Measurements from ENCODE around the gene E2F2. TPM values are rescaled to one million over a fixed set of nuclear protein-coding genes. Genes with fewer than 3 reads are reported as not detected.

Gene E2F2
- total RNA-seq, 1 experiment from 2014 or later = 5.1 TPM

GRCh38 chr1:23565776-23566175 is 34.7 kb upstream of the E2F2 start:
- Mint-ChIP-seq H3K27me3 (ENCODE audit: low read depth) (peaks cover 21% of the 10 kb centered on the region), H3K27ac (peak overlapping the region in 1 of 3 experiments; percentile 50; a peak in 1 of 7 replicates), H3K9me3 (peaks cover 0 to 2% of the 10 kb centered on the region in 2 experiments; a peak in 1 of 5 replicates), H3K36me3 (ENCODE audit: insufficient read depth in 1 of 3, low read depth in 3 of 3) (peaks cover 0 to 3% (median 0%) of the 10 kb centered on the region in 3 experiments; a peak in 1 of 7 replicates), H3K4me1 (peaks cover 70 to 75% of the 10 kb centered on the region in 2 experiments), H3K4me3 (no peak overlapping the region; a peak in 1 of 5 replicates)
- H2BK20ac ChIP-seq (ENCODE audit: low read depth, low read length, poor library complexity, severe bottlenecking) = no peak overlapping the region
- H3K14ac ChIP-seq (ENCODE audit: insufficient read depth, low read length) = no peak overlapping the region
- H3K56ac ChIP-seq (ENCODE audit: insufficient read length, low read depth, low read length) = no peak overlapping the region
- no peak overlapping the region for H2AK5ac ChIP-seq (ENCODE audit: insufficient read length, low read length)
- no peaks in the 10 kb centered on the region for H3K9me3 ChIP-seq (ENCODE audit: control insufficient read depth, low read depth, low read length)
- WGBS (ENCODE audit: extremely low coverage, insufficient read length, low lambda C conversion rate) = no CpG with 5 or more reads among the region's 3 CpGs
- H3K27ac ChIP-seq (ENCODE audit: insufficient read length, low read depth, low read length) = no peak overlapping the region
- no peak overlapping the region for H3K9ac ChIP-seq (ENCODE audit: extremely low read depth, insufficient read length, low read length)
- no peak overlapping the region for H3T11ph ChIP-seq (ENCODE audit: low read length)
- DNase-seq = no peak
- no peak overlapping the region for H2BK120ac ChIP-seq (ENCODE audit: low read depth, low read length, poor library complexity, severe bottlenecking)
- no peak overlapping the region for H3K23ac ChIP-seq (ENCODE audit: insufficient read length, low read depth, low read length)
- H3K4me2 ChIP-seq (ENCODE audit: insufficient read depth, insufficient read length, low read length) = no peak overlapping the region
- H2BK12ac ChIP-seq (ENCODE audit: insufficient read length, low read depth, low read length) = no peak overlapping the region
- no peak overlapping the region for H4K91ac ChIP-seq (ENCODE audit: insufficient read length, low read depth, low read length)
- H3K27me3 ChIP-seq (ENCODE audit: insufficient read depth, low read length) = no peaks in the 10 kb centered on the region
- no peak overlapping the region for H2BK15ac ChIP-seq (ENCODE audit: low read depth, low read length)
- TF ChIP-seq, protein P1, sequence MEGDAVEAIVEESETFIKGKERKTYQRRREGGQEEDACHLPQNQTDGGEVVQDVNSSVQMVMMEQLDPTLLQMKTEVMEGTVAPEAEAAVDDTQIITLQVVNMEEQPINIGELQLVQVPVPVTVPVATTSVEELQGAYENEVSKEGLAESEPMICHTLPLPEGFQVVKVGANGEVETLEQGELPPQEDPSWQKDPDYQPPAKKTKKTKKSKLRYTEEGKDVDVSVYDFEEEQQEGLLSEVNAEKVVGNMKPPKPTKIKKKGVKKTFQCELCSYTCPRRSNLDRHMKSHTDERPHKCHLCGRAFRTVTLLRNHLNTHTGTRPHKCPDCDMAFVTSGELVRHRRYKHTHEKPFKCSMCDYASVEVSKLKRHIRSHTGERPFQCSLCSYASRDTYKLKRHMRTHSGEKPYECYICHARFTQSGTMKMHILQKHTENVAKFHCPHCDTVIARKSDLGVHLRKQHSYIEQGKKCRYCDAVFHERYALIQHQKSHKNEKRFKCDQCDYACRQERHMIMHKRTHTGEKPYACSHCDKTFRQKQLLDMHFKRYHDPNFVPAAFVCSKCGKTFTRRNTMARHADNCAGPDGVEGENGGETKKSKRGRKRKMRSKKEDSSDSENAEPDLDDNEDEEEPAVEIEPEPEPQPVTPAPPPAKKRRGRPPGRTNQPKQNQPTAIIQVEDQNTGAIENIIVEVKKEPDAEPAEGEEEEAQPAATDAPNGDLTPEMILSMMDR (conservative IDR thresholded peaks at IDR 0.05) = no peak
- H2BK5ac ChIP-seq (ENCODE audit: insufficient read length, low read length) = no peak overlapping the region
- peaks cover 9% of the 10 kb centered on the region; the same call in 1 of the 2 replicates for H3K4me1 ChIP-seq (ENCODE audit: insufficient read depth, low read length)
- H4K8ac ChIP-seq (replicated peaks; ENCODE audit: insufficient read length, low read depth, low read length) = no peak overlapping the region
- H3K18ac ChIP-seq (ENCODE audit: insufficient read length, low read depth, low read length) = no peak overlapping the region
- H3K79me2 ChIP-seq (ENCODE audit: insufficient read depth, low read length) = no peaks in the 10 kb centered on the region
- no peak overlapping the region for H2AFZ ChIP-seq (ENCODE audit: low read length)
- H3K79me1 ChIP-seq (ENCODE audit: insufficient read depth, low read depth, low read length, poor library complexity, severe bottlenecking) = no peaks in the 10 kb centered on the region
- no peaks in the 10 kb centered on the region for H4K20me1 ChIP-seq (ENCODE audit: control insufficient read depth, insufficient read depth, insufficient read length)
- H3K23me2 ChIP-seq (ENCODE audit: insufficient read length, low read depth, low read length, poor library complexity, severe bottlenecking) = peaks cover 8% of the 10 kb centered on the region
- no peak overlapping the region for H4K5ac ChIP-seq (ENCODE audit: insufficient read length, low read depth, low read length)
- no peak overlapping the region for H3K4ac ChIP-seq (ENCODE audit: low read depth, low read length)
